ENCODE data around the gene POP7. TPM values are rescaled to one million over a fixed set of nuclear protein-coding genes. Genes with fewer than 3 reads are reported as not detected.

The POP7 gene
- polyA plus RNA-seq, 1 donor from 2014 or later = 92.1 TPM

DNA sequence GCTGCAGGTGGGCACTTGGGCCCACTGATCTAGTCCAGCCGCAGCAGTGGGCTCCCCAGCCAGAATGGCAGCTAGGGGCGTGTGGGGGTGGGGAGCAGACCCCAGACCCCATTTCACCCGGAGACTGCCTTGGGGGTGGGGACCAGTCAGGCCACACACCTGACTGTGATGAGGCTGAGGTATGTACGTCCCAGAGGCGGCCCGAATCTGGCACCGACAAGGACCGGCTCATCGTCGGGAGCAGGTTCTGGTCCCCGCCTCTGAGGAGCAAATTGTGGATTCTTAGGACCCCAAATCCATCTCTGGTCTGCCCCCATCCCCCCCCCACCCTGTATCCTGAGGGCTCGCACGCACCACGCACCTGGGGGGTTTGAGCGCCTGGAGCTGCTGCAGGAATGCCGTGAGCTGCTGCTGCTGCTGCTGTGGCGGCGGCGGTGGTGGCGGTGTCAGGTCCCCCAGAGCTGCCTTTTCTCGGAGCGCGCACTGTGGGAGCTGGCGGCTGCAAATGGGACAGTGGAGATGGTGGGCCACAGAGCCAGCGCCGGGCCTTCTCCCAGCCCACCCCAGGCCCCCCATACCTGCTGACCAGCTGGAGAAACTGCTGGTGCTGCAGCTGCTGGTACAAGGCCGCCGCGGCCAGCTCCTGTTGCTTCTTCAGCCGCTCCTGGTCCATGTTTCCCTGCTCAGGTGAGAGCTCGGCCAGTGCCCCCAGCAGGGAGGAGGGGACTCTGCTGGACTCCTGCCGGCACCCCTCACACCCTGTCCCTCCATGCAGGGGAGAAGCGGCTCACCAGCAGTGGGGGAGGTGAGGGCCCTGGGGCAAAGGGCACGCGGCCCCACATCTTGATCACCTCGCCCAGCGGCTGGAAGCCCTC lies 22.0 kb upstream of the POP7 start:
- Histone ChIP-seq H3K4me2 (ENCODE audit: low read length) (no peak overlapping the region), H4K20me1 (ENCODE audit: insufficient read depth) (no peaks in the 10 kb centered on the region), H3K9me3 (ENCODE audit: low read length) (no peaks in the 10 kb centered on the region), H3K9ac (ENCODE audit: low read length) (no peak overlapping the region), H2AFZ (ENCODE audit: low read depth, low read length) (no peak overlapping the region), H3K79me2 (replicated peaks; ENCODE audit: insufficient read depth, low read length) (peaks cover 5% of the 10 kb centered on the region), H3K27ac (ENCODE audit: low read length) (no peak overlapping the region), H3K27me3 (ENCODE audit: insufficient read depth, low read depth, low read length) (no peaks in the 10 kb centered on the region), H3F3A (ENCODE audit: insufficient read depth, low read length, poor library complexity, severe bottlenecking) (no peaks in the 10 kb centered on the region), H3K36me3 (ENCODE audit: insufficient read depth, low read length) (no peaks in the 10 kb centered on the region), H3K9me2 (ENCODE audit: insufficient read depth, low read length) (no peaks in the 10 kb centered on the region), H3K4me3 (ENCODE audit: low read length) (no peak overlapping the region)
- no peak for TF ChIP-seq CTCF (IDR thresholded peaks at IDR 0.05; ENCODE audit: poor library complexity, severe bottlenecking)
- TF ChIP-seq, protein P1, sequence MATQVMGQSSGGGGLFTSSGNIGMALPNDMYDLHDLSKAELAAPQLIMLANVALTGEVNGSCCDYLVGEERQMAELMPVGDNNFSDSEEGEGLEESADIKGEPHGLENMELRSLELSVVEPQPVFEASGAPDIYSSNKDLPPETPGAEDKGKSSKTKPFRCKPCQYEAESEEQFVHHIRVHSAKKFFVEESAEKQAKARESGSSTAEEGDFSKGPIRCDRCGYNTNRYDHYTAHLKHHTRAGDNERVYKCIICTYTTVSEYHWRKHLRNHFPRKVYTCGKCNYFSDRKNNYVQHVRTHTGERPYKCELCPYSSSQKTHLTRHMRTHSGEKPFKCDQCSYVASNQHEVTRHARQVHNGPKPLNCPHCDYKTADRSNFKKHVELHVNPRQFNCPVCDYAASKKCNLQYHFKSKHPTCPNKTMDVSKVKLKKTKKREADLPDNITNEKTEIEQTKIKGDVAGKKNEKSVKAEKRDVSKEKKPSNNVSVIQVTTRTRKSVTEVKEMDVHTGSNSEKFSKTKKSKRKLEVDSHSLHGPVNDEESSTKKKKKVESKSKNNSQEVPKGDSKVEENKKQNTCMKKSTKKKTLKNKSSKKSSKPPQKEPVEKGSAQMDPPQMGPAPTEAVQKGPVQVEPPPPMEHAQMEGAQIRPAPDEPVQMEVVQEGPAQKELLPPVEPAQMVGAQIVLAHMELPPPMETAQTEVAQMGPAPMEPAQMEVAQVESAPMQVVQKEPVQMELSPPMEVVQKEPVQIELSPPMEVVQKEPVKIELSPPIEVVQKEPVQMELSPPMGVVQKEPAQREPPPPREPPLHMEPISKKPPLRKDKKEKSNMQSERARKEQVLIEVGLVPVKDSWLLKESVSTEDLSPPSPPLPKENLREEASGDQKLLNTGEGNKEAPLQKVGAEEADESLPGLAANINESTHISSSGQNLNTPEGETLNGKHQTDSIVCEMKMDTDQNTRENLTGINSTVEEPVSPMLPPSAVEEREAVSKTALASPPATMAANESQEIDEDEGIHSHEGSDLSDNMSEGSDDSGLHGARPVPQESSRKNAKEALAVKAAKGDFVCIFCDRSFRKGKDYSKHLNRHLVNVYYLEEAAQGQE (IDR thresholded peaks at IDR 0.05; ENCODE audit: borderline replicate concordance) = no peak
- no peak for TF ChIP-seq EP300 (conservative IDR thresholded peaks at IDR 0.05; ENCODE audit: poor library complexity, severe bottlenecking)
- no peak for TF ChIP-seq RAD21 (conservative IDR thresholded peaks at IDR 0.05)
- TF ChIP-seq POLR2AphosphoS5 (IDR thresholded peaks at IDR 0.05) = no peak
- TF ChIP-seq SMC3 (conservative IDR thresholded peaks at IDR 0.05; ENCODE audit: poor library complexity) = no peak
- no peak for TF ChIP-seq MXI1 (conservative IDR thresholded peaks at IDR 0.05; ENCODE audit: poor library complexity, severe bottlenecking)
- TF ChIP-seq EZH2 (IDR thresholded peaks at IDR 0.05; ENCODE audit: borderline replicate concordance, insufficient read depth, low read length, poor library complexity, severe bottlenecking) = no peak
- no peak for TF ChIP-seq TAF1 (IDR thresholded peaks at IDR 0.05; ENCODE audit: low read depth)

DNA sequence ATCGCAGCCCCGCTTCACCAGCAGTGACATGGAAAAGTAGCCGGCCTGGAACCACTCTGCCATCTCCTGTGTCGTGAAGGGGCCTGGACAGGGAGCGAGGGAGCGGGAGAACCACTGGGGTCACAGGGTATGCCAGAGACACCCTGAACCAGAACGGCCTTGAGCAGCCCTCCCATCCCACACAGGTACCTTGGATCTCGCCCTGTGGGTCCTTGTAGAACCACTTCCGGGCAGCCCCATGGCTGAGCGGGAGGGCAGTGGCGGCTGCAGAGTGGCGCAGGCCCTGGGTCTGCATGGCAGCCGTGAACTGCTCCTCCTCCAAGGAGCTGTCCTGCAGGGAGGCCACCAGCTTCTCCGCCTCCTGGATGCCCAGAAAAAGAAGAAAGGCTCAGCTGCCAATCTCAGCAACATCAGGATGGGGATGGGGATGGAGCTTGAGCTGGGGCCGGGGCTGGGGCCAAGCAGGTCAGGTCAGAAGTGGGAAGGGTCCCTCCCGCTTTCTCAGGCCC lies 21.3 kb upstream of the POP7 start:
- Histone ChIP-seq H3K27ac (ENCODE audit: low read length) (no peak overlapping the region), H3F3A (ENCODE audit: insufficient read depth, low read length, poor library complexity, severe bottlenecking) (no peaks in the 10 kb centered on the region), H3K9ac (ENCODE audit: low read length) (no peak overlapping the region), H3K4me2 (ENCODE audit: low read length) (no peak overlapping the region), H3K9me2 (ENCODE audit: insufficient read depth, low read length) (no peaks in the 10 kb centered on the region), H3K9me3 (ENCODE audit: low read length) (no peaks in the 10 kb centered on the region), H3K4me3 (ENCODE audit: low read length) (no peak overlapping the region), H2AFZ (ENCODE audit: low read depth, low read length) (no peak overlapping the region), H3K36me3 (ENCODE audit: insufficient read depth, low read length) (no peaks in the 10 kb centered on the region), H3K79me2 (replicated peaks; ENCODE audit: insufficient read depth, low read length) (peaks cover 12% of the 10 kb centered on the region), H3K27me3 (ENCODE audit: insufficient read depth, low read depth, low read length) (no peaks in the 10 kb centered on the region), H4K20me1 (ENCODE audit: insufficient read depth) (peaks cover 3% of the 10 kb centered on the region)
- no peak for TF ChIP-seq EP300 (conservative IDR thresholded peaks at IDR 0.05; ENCODE audit: poor library complexity, severe bottlenecking)
- TF ChIP-seq CTCF (IDR thresholded peaks at IDR 0.05; ENCODE audit: poor library complexity, severe bottlenecking) = no peak
- TF ChIP-seq RAD21 (conservative IDR thresholded peaks at IDR 0.05) = no peak
- TF ChIP-seq POLR2AphosphoS5 (IDR thresholded peaks at IDR 0.05) = no peak
- TF ChIP-seq MXI1 (conservative IDR thresholded peaks at IDR 0.05; ENCODE audit: poor library complexity, severe bottlenecking) = no peak
- TF ChIP-seq EZH2 (IDR thresholded peaks at IDR 0.05; ENCODE audit: borderline replicate concordance, insufficient read depth, low read length, poor library complexity, severe bottlenecking) = no peak
- no peak for TF ChIP-seq SMC3 (conservative IDR thresholded peaks at IDR 0.05; ENCODE audit: poor library complexity)
